Fibroblast of villous mesenchyme (primary cell): ENCODE measurements around the gene RAB2B. TPM values are rescaled to one million over a fixed set of nuclear protein-coding genes. Genes with fewer than 3 reads are reported as not detected.

ENCODE experiments used
- DNase-seq: peaks from one replicate; pipeline ENCODE4 v3.0.0-alpha.2; 2010; ENCODE audit warnings: low read depth
- H3K4me3 ChIP-seq: 2 replicates; pipeline ENCODE4 v1.5.1; 2011; ENCODE audit warnings: low read depth, mild to moderate bottlenecking, low read length
- total RNA-seq: library from RNA; depleted of rRNA; stranded (reverse); fragments of >200 nt; gene quantifications from 2 replicates; pipeline ENCODE4 v1.2.3, GENCODE V29; 2012
- TF ChIP-seq, protein P1 (sequence below): IDR thresholded peaks from 2 replicates; pipeline ENCODE4 v1.5.1; 2012; ENCODE audit warnings: low read depth, mild to moderate bottlenecking, low read length; ENCODE audit not compliant: insufficient read depth

RAB2B gene
- total RNA-seq, 1 donor = 41.0 TPM

DNA sequence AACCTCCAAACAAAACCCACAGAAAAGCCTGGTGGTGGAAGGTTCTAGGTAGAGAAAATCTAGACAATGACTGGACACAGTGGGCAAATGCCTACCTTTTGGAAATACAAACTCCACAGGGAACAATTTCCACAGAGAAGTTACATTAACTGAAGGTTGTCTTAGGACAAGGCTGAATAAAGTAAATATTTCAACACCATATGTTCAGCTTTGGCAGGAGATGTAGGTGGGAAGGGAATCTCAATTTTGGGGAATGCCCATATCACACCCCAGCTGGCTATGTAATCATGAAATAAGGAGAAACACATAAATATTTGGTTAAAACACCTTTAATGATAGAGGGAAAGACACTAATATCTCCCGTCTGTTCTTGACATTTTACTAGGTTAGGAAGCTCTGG is 44.0 kb upstream of the RAB2B start:
- TF ChIP-seq, protein P1, sequence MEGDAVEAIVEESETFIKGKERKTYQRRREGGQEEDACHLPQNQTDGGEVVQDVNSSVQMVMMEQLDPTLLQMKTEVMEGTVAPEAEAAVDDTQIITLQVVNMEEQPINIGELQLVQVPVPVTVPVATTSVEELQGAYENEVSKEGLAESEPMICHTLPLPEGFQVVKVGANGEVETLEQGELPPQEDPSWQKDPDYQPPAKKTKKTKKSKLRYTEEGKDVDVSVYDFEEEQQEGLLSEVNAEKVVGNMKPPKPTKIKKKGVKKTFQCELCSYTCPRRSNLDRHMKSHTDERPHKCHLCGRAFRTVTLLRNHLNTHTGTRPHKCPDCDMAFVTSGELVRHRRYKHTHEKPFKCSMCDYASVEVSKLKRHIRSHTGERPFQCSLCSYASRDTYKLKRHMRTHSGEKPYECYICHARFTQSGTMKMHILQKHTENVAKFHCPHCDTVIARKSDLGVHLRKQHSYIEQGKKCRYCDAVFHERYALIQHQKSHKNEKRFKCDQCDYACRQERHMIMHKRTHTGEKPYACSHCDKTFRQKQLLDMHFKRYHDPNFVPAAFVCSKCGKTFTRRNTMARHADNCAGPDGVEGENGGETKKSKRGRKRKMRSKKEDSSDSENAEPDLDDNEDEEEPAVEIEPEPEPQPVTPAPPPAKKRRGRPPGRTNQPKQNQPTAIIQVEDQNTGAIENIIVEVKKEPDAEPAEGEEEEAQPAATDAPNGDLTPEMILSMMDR = no peak
- no peak for DNase-seq
- H3K4me3 ChIP-seq = no peak overlapping the region

DNA sequence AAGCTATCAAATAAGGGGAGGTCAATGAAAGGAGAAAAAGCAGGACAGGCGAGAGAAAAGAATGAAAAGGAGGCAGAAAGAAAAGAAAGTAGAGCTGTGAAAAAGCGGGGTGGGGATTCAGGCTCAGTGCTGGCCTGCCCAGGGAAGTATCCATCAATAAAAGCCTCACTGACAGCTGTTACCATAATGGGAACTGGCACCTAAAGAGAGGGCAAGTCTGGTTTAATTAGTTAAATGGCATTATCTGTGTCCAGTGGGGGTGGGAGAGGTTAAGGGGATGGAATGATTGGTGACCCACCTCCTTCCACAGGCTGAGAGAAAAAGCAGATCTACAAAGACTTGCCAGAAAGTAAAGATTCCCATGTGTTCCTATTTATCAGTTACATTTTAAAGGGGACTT is 42.0 kb upstream of the RAB2B start:
- DNase-seq = no peak
- TF ChIP-seq, protein P1 = no peak
- H3K4me3 ChIP-seq = no peak overlapping the region

DNA sequence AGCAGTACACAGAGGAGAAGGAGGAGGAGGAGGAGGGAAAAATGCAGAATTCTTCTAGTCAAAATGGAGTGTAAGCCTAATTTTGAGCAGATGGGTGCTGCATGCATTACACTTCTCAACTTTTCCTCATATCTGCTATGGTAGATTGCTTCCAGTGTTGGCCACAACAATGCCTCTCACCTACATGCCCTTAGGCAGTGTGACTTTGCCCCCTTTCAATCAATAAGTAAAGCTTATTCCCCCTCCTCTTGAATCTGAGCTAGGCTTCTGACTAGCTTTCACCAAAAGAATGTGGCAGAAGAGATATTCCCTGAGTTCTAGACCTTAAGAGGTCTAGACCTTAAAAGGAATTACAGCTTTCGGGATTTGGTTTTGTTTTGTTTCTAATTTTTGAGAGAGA is 37.6 kb upstream of the RAB2B start:
- TF ChIP-seq, protein P1 = no peak
- H3K4me3 ChIP-seq = no peak overlapping the region
- DNase-seq = no peak

DNA sequence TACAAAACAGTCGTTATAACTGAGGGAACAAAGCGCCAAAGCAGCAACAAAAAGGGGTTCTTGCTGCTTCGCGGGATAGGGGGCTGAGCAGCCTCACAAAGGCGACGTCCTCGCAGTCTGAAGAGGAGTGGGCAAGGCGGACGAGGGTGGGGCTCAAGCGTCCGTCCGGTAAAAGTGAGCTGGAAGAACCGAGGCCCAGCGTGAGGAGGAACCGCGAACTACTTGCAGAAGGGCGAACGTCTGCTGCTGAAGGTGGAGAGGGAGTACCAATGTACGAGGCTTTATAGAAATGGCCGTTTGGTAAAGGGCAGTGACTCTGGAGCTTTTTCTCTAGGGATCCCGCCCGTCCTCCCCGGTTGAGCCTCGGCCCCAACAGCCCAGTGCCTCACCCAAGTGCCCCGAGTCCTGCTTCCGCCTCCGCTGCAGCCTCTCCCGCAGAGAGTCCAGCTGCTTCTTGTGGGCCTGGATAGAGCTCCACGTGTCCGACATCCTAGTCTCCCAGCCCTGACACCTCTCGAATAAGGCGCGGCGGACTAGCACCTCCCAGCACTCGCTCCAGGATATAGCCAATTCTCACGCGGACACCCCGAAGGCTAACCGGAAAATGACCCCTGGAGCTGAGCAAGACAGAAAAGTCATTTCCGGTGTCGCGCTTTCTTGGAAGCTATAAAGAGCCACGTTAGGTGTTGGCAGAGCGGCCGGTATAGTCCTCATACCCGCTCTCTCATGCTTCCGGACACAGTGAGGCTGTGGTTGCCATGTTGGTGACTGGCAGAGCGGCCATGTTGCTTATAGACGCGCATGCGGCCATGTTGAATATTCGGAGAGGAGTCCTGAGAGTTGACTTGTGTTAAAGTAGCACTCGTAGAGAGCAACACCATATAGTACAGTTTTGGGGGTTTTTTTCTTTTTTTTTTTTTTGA is 34.2 kb upstream of the RAB2B start, which contains the start of gene METTL3:
TSS of gene METTL3 (minus strand) at position 606 of the 923 bp plus-strand sequence. CDS start at position 489, 117 bp downstream.
- TF ChIP-seq, protein P1 = no peak
- peak within 1 kb of the TSS; percentile 89 for H3K4me3 ChIP-seq
- DNase-seq = peak; percentile 99

DNA sequence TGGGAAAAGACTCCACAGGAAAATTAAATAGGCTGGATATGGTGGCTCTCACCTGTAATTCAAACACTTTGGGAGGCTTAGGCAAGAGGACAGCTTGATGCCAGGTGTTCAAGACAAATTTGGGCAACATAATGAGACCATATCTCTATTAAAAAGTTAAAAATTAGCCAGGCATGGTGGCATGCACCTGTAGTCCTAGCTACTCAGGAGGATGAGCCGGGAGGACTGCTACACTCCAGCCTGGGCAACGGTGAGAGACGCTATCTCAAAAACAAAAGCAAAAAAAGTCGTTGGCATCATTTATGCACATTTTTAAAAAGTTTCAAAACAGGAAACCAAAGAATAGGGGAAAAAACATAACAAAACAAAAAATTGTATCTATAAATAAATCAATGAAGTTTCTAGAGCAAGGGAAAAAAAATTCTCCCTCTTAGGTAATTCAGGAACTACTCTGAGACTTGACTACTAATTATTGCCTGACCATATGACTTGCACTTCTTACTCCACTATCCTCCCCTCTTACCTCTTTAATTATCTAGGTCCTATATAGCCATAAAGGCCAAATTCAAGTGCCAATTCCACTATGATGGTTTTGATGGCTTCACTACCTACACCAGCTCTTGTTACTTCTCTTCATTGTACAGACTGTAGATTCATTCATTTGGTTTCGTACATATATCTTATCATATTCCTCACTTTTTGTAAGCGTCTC is 32.8 kb upstream of the RAB2B start:
- no peak for DNase-seq
- TF ChIP-seq, protein P1 = no peak
- peak overlapping the region; percentile 89 for H3K4me3 ChIP-seq

DNA sequence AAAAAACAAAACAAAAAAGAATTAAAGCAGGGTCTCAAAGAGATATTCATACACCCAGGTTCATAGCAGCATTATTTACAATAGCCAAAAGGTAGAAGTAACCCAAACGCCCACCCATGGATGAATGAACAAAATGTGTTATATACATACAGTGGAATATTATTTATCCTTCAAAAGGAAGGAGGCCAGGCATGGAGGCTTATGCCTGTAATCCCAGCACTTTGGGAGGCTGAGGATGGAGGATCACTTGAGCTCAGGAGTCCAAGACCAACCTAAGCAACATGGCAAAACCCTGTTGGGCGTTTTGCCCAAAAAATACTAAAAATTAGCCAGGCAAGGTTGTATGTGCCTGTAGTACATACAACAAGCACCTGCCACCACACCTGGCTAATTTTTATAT is 29.8 kb upstream of the RAB2B start:
- TF ChIP-seq, protein P1 = no peak
- no peak overlapping the region for H3K4me3 ChIP-seq
- no peak for DNase-seq
